IMR-90 (cell line): ENCODE results near the gene ZDHHC14. TPM values are rescaled to one million over a fixed set of nuclear protein-coding genes. Genes with fewer than 3 reads are reported as not detected.

Experiments
- ATAC-seq: fragments of 200-7000 bp; cut with Tn5 transposase; 2 replicates; pipeline ENCODE4 v1.9.1; 2020; ENCODE audit warnings: low read depth, mild to moderate bottlenecking, moderate library complexity
- BruUV-seq: library from RNA; stranded (reverse); fragments of 400-500 nt; replicated peaks from 2 replicates; lab custom pipeline; 2021; lab: Mats Ljungman, UMichigan
- CTCF ChIA-PET: fragments of 300-600 bp; formaldehyde crosslinking; extraction: SDS; loops from one replicate; lab custom pipeline; 2021; ENCODE audit warnings: antibody characterized with exemption; lab: Yijun Ruan, JAX
- POLR2A ChIA-PET: fragments of 300-600 bp; sonication (Branson Sonifier 250); formaldehyde crosslinking; loops from one replicate; lab custom pipeline; 2022; ENCODE audit warnings: antibody characterized with exemption; ENCODE audit not compliant: unreplicated experiment; lab: Charles Lee
- DNase-seq: peaks from one replicate; pipeline ENCODE4 v3.0.0; 2013
- H2AFZ ChIP-seq: replicated peaks from 2 replicates; pipeline ENCODE3; 2013; ENCODE audit warnings: low read length, mild to moderate bottlenecking; ENCODE audit not compliant: poor library complexity
- H2AK5ac ChIP-seq: 2 replicates; pipeline ENCODE4 v1.6.1; 2013; ENCODE audit warnings: low read depth, low read length, inconsistent platforms
- H2AK9ac ChIP-seq: replicated peaks from 2 replicates; pipeline ENCODE3; 2013; ENCODE audit warnings: mild to moderate bottlenecking, low read depth, low read length, moderate library complexity; ENCODE audit not compliant: poor library complexity
- H2BK120ac ChIP-seq: 2 replicates; pipeline ENCODE4 v1.6.1; 2013; ENCODE audit warnings: low read depth, low read length, inconsistent platforms
- H2BK15ac ChIP-seq: 3 replicates; pipeline ENCODE4 v1.6.1; 2013; ENCODE audit warnings: low read depth, low read length, inconsistent platforms
- H2BK20ac ChIP-seq: 2 replicates; pipeline ENCODE4 v1.6.1; 2013; ENCODE audit warnings: low read depth, mild to moderate bottlenecking, inconsistent platforms, low read length, moderate library complexity
- H2BK5ac ChIP-seq: 2 replicates; pipeline ENCODE4 v1.6.1; 2013; ENCODE audit warnings: mild to moderate bottlenecking, low read depth, low read length, inconsistent platforms; ENCODE audit not compliant: poor library complexity, severe bottlenecking
- H3K14ac ChIP-seq: replicated peaks from 2 replicates; pipeline ENCODE4 v1.6.1; 2013; ENCODE audit warnings: low read depth, low read length, inconsistent platforms
- H3K18ac ChIP-seq: 2 replicates; pipeline ENCODE4 v1.6.1; 2013; ENCODE audit warnings: low read depth, low read length, control low read depth
- H3K23ac ChIP-seq: 2 replicates; pipeline ENCODE4 v1.6.1; 2013; ENCODE audit warnings: low read depth, low read length, inconsistent platforms
- H3K27ac ChIP-seq: 2 replicates; pipeline ENCODE4 v1.5.1; 2013; ENCODE audit warnings: mild to moderate bottlenecking, control low read depth, low read length; ENCODE audit not compliant: insufficient read depth
- H3K27me3 ChIP-seq: 2 replicates; pipeline ENCODE4 v1.6.1; 2013; ENCODE audit warnings: low read length; ENCODE audit not compliant: control insufficient read depth, insufficient read depth
- H3K36me3 ChIP-seq: 2 replicates; pipeline ENCODE4 v1.6.1; 2013; ENCODE audit warnings: low read length, mixed read lengths; ENCODE audit not compliant: control insufficient read depth, insufficient read depth
- H3K4ac ChIP-seq: 2 replicates; pipeline ENCODE4 v1.6.1; 2013; ENCODE audit warnings: low read depth, low read length, inconsistent platforms
- H3K4me1 ChIP-seq: 2 replicates; pipeline ENCODE4 v1.6.1; 2013; ENCODE audit warnings: low read length, mixed read lengths; ENCODE audit not compliant: control insufficient read depth, insufficient read depth
- H3K4me2 ChIP-seq: 2 replicates; pipeline ENCODE4 v1.6.1; 2013; ENCODE audit warnings: low read depth, mild to moderate bottlenecking, control low read depth, low read length, moderate library complexity
- H3K4me3 ChIP-seq: 2 replicates; pipeline ENCODE4 v1.5.1; 2013; ENCODE audit warnings: low read depth, mild to moderate bottlenecking, control low read depth, low read length, moderate library complexity; ENCODE audit not compliant: insufficient read depth
- H3K56ac ChIP-seq: 2 replicates; pipeline ENCODE4 v1.6.1; 2013; ENCODE audit warnings: low read length, inconsistent platforms; ENCODE audit not compliant: insufficient read depth; ENCODE audit errors: extremely low read depth
- H3K79me1 ChIP-seq, 2 experiments: 2 replicates each; pipeline ENCODE4 v1.6.1; 2013; ENCODE audit warnings: low read length in 2 of 2, inconsistent platforms in 1 of 2, low read depth in 1 of 2
- H3K9ac ChIP-seq: 2 replicates; pipeline ENCODE4 v1.6.1; 2013; ENCODE audit warnings: low read depth, low read length, control low read depth
- H3K9me1 ChIP-seq: 2 replicates; pipeline ENCODE4 v1.6.1; 2013; ENCODE audit warnings: low read length, inconsistent platforms; ENCODE audit not compliant: insufficient read depth
- H3K9me3 ChIP-seq: 2 replicates; pipeline ENCODE4 v1.6.1; 2013; ENCODE audit warnings: low read length; ENCODE audit not compliant: control insufficient read depth, insufficient read depth
- H4K20me1 ChIP-seq: 2 replicates; pipeline ENCODE4 v1.6.1; 2013; ENCODE audit warnings: low read length, inconsistent platforms; ENCODE audit not compliant: insufficient read depth
- H4K5ac ChIP-seq: 2 replicates; pipeline ENCODE4 v1.6.1; 2013; ENCODE audit warnings: mild to moderate bottlenecking, low read depth, low read length, control low read depth
- H4K8ac ChIP-seq, 2 experiments: 2 replicates each; pipeline ENCODE4 v1.6.1; 2013; ENCODE audit warnings: low read depth in 2 of 2, low read length in 2 of 2, control low read depth in 1 of 2, inconsistent platforms in 1 of 2
- H4K91ac ChIP-seq: 2 replicates; pipeline ENCODE4 v1.6.1; 2013; ENCODE audit warnings: low read depth, low read length, inconsistent platforms; ENCODE audit not compliant: insufficient read depth
- BHLHE40 ChIP-seq: fragments of 150-350 bp; IDR thresholded peaks from 2 replicates; pipeline ENCODE4 v1.6.1; 2016; ENCODE audit warnings: mild to moderate bottlenecking, low read depth, low read length
- CEBPB ChIP-seq: IDR thresholded peaks from 2 replicates; pipeline ENCODE4 v1.6.1; 2012; ENCODE audit warnings: low read depth, low read length, improper control_type of control experiment
- CHD1 ChIP-seq: IDR thresholded peaks from 2 replicates; pipeline ENCODE4 v1.6.1; 2012; ENCODE audit warnings: low read depth, low read length, improper control_type of control experiment
- FOS ChIP-seq: fragments of 150-350 bp; IDR thresholded peaks from 2 replicates; pipeline ENCODE4 v1.6.1; 2016; ENCODE audit warnings: low read depth, low read length
- MAFK ChIP-seq: IDR thresholded peaks from 2 replicates; pipeline ENCODE4 v1.6.1; 2012; ENCODE audit warnings: low read depth, low read length, improper control_type of control experiment
- MAZ ChIP-seq: IDR thresholded peaks from 2 replicates; pipeline ENCODE4 v1.6.1; 2012; ENCODE audit warnings: low read depth, mild to moderate bottlenecking, low read length, improper control_type of control experiment, moderate library complexity, borderline replicate concordance
- MXI1 ChIP-seq: IDR thresholded peaks from 2 replicates; pipeline ENCODE4 v1.6.1; 2012; ENCODE audit warnings: low read depth, mild to moderate bottlenecking, low read length, moderate library complexity, borderline replicate concordance
- NFE2L2 ChIP-seq: fragments of 150-350 bp; IDR thresholded peaks from 2 replicates; pipeline ENCODE4 v1.6.1; 2016; ENCODE audit warnings: low read depth, mild to moderate bottlenecking, low read length
- POLR2A ChIP-seq: IDR thresholded peaks from 2 replicates; pipeline ENCODE4 v1.6.1; 2012; ENCODE audit warnings: mild to moderate bottlenecking, low read depth, low read length
- RAD21 ChIP-seq: IDR thresholded peaks from 2 replicates; pipeline ENCODE4 v1.6.1; 2012; ENCODE audit warnings: low read length, improper control_type of control experiment
- RCOR1 ChIP-seq: IDR thresholded peaks from 2 replicates; pipeline ENCODE4 v1.6.1; 2012; ENCODE audit warnings: mild to moderate bottlenecking, low read length, improper control_type of control experiment; ENCODE audit not compliant: insufficient replicate concordance
- SMC3 ChIP-seq: fragments of 150-350 bp; IDR thresholded peaks from 2 replicates; pipeline ENCODE4 v1.6.1; 2016; ENCODE audit warnings: low read depth, mild to moderate bottlenecking, antibody characterized with exemption, low read length, moderate library complexity
- WGBS, 2 experiments: methylation state at CpG; one replicate each; pipeline versions ENCODE4 v1.1.5 to v1.1.7; 2013; ENCODE audit warnings: missing lambda C conversion rate in 2 of 2; ENCODE audit not compliant: insufficient read length in 1 of 2; ENCODE audit errors: extremely low coverage in 2 of 2; 5-methylcytosine and 5-hydroxymethylcytosine counted together
- dilution Hi-C: fragments of 300-500 bp; cut with HindIII; formaldehyde crosslinking; loops from one replicate; pipeline ENCODE4 v1.14.3; 2018; ENCODE audit warnings: low sequenced_read_pairs; ENCODE audit not compliant: unreplicated experiment
- in situ Hi-C: fragments of 300-500 bp; cut with MboI; formaldehyde crosslinking; loops from 3 replicates; pipeline ENCODE4 v1.14.3; 2019; ENCODE audit warnings: low sequenced_read_pairs, inconsistent platforms, mixed read lengths
- intact Hi-C: fragments of 100-400 bp; cut with micrococcal nuclease; formaldehyde crosslinking; loops from 2 replicates; pipeline ENCODE4 v1.10.0; 2022
- polyA plus RNA-seq, 3 experiments: library from polyadenylated mRNA; depleted of rRNA; stranded (reverse); fragments of >200 nt; gene quantifications; 2 replicates each; pipeline ENCODE4 v1.2.3, GENCODE V29; 2012; ENCODE audit warnings: low replicate concordance in 1 of 3
- total RNA-seq: library from RNA; depleted of rRNA; stranded (reverse); fragments of >200 nt; gene quantifications from 2 replicates; pipeline ENCODE4 v1.2.3, GENCODE V29; 2012
- TF ChIP-seq, protein P1 (sequence below): fragments of 150-350 bp; IDR thresholded peaks from 2 replicates; pipeline ENCODE4 v1.6.1; 2017; ENCODE audit warnings: mild to moderate bottlenecking, antibody characterized with exemption, low read length, low read depth
- TF ChIP-seq, protein P2 (sequence below): fragments of 150-350 bp; IDR thresholded peaks from 2 replicates; pipeline ENCODE4 v1.6.1; 2016; ENCODE audit warnings: low read depth, mild to moderate bottlenecking, low read length, moderate library complexity, borderline replicate concordance
- TF ChIP-seq, protein P3 (sequence below): conservative IDR thresholded peaks from 2 replicates; pipeline ENCODE4 v1.5.1; 2012; ENCODE audit warnings: mild to moderate bottlenecking, low read depth, low read length, improper control_type of control experiment

Gene ZDHHC14
- total and polyA plus RNA-seq, 2 of the 4 experiments (the other 2 are of a cell fraction), result 0.90 to 2.0 TPM

DNA sequence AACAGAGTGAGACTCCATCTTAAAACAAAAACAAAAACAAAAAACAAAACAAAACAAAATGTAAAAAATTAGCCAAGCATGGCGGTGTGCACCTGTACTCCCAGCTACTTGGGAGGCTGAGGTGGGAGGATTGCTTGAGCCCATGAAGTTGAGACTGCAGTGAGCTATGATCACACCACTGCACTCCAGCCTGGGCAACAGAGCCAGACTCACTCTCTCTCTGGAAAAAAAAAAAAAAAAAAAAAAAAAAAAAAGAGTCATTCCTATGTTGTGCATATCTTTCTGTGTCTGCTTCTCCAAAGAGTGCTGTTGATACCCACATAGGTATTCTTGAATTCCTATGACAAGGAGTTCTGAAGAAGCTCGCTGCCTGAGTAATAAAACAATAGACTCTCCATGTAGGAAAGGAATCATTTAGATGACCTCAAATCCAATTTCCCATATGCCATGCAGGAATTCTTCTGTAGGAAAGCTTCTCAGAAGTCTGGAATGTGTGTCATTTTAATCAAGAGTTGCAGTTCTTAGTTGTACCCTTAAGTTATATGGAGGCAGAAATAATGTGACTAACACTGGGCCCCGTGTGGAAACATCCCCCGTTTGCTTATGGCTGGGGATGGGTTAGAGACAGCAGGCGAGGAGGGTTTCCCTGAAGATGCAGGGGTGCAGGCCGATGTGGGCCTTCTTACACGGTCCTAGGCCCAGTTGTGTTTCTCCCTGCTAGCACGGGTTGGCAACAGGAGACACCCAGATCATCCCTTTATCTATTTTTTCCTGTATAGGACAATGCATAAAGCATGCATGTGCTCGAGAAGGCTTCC, 79.4 kb downstream of the ZDHHC14 start:
- intact Hi-C loops, result no loop called here
- WGBS, 2 experiments, result 90% methylated on average over 2 of the region's 9 CpGs; no CpG with 5 or more reads in 1 of the 2 experiments
- Histone ChIP-seq H3K4me1 (peaks cover 8% of the 10 kb centered on the region), H2AFZ (no peak overlapping the region), H3K36me3 (no peaks in the 10 kb centered on the region), H3K4me3 (no peak overlapping the region), H4K8ac (no peak overlapping the region), H2AK5ac (no peak overlapping the region), H3K4me2 (no peak overlapping the region), H3K9me1 (peaks cover 8% of the 10 kb centered on the region), H3K14ac (no peak overlapping the region), H3K9ac (no peak overlapping the region), H3K4ac (no peak overlapping the region; the same call in 1 of the 2 replicates), H3K79me1 (no peaks in the 10 kb centered on the region; a peak in 1 of 4 replicates), H4K20me1 (no peaks in the 10 kb centered on the region), H2BK120ac (no peak overlapping the region), H2BK15ac (no peak overlapping the region), H3K27me3 (no peaks in the 10 kb centered on the region), H2BK5ac (no peak overlapping the region), H3K18ac (no peak overlapping the region), H2AK9ac (peak overlapping the region; percentile 6), H3K23ac (no peak overlapping the region), H4K91ac (no peak overlapping the region; the same call in 1 of the 2 replicates), H4K5ac (no peak overlapping the region), H2BK20ac (no peak overlapping the region), H3K27ac (no peak overlapping the region), H3K56ac (no peak overlapping the region), H3K9me3 (no peaks in the 10 kb centered on the region)
- ChIA-PET CTCF (no interaction called here), POLR2A (no interaction called here)
- dilution Hi-C loops, result no loop called here
- in situ Hi-C loops, result no loop called here
- DNase-seq (peak; percentile 45), ATAC-seq (peak; percentile 60)
- BruUV-seq, result no TSS peak
- TF ChIP-seq, protein P1, sequence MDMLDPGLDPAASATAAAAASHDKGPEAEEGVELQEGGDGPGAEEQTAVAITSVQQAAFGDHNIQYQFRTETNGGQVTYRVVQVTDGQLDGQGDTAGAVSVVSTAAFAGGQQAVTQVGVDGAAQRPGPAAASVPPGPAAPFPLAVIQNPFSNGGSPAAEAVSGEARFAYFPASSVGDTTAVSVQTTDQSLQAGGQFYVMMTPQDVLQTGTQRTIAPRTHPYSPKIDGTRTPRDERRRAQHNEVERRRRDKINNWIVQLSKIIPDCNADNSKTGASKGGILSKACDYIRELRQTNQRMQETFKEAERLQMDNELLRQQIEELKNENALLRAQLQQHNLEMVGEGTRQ, result no peak
- TF ChIP-seq MAZ (no peak), CHD1 (no peak), MXI1 (no peak), RCOR1 (no peak), FOS (no peak), CEBPB (no peak), POLR2A (no peak), SMC3 (no peak), MAFK (no peak), NFE2L2 (no peak), RAD21 (no peak), BHLHE40 (no peak)
- TF ChIP-seq, protein P2, sequence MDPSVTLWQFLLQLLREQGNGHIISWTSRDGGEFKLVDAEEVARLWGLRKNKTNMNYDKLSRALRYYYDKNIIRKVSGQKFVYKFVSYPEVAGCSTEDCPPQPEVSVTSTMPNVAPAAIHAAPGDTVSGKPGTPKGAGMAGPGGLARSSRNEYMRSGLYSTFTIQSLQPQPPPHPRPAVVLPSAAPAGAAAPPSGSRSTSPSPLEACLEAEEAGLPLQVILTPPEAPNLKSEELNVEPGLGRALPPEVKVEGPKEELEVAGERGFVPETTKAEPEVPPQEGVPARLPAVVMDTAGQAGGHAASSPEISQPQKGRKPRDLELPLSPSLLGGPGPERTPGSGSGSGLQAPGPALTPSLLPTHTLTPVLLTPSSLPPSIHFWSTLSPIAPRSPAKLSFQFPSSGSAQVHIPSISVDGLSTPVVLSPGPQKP, result no peak
- TF ChIP-seq, protein P3, sequence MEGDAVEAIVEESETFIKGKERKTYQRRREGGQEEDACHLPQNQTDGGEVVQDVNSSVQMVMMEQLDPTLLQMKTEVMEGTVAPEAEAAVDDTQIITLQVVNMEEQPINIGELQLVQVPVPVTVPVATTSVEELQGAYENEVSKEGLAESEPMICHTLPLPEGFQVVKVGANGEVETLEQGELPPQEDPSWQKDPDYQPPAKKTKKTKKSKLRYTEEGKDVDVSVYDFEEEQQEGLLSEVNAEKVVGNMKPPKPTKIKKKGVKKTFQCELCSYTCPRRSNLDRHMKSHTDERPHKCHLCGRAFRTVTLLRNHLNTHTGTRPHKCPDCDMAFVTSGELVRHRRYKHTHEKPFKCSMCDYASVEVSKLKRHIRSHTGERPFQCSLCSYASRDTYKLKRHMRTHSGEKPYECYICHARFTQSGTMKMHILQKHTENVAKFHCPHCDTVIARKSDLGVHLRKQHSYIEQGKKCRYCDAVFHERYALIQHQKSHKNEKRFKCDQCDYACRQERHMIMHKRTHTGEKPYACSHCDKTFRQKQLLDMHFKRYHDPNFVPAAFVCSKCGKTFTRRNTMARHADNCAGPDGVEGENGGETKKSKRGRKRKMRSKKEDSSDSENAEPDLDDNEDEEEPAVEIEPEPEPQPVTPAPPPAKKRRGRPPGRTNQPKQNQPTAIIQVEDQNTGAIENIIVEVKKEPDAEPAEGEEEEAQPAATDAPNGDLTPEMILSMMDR, result no peak
